ENCODE data around the gene AGO3.

AGO3 gene

GRCh38 chr1:35930593-35931445 lies at the start of gene AGO3:
AGO3 (plus strand) TSS chr1:35931105; CDS start chr1:35931427, 322 bp downstream.
- DNase-seq (ENCODE audit: low read depth): peak; percentile 74
- no peak for TF ChIP-seq CTCF (conservative IDR thresholded peaks at IDR 0.05; ENCODE audit: low read length)
- H3K4me3 ChIP-seq (ENCODE audit: low read length): peak within 1 kb of the TSS; percentile 81

- TF ChIP-seq CTCF (conservative IDR thresholded peaks at IDR 0.05; ENCODE audit: low read length): no peak
- no peak for DNase-seq (ENCODE audit: low read depth)
- H3K4me3 ChIP-seq (ENCODE audit: low read length): no peak overlapping the region
Measured at GRCh38 chr1:35881850-35882273, 49.0 kb upstream of the AGO3 start.

GRCh38 chr1:35882586-35882944 lies 48.3 kb upstream of the AGO3 start:
- H3K4me3 ChIP-seq (ENCODE audit: low read length): peak overlapping the region; percentile 42
- no peak for DNase-seq (ENCODE audit: low read depth)
- TF ChIP-seq CTCF (conservative IDR thresholded peaks at IDR 0.05; ENCODE audit: low read length): no peak

- DNase-seq (ENCODE audit: low read depth): peak; percentile 90
- TF ChIP-seq CTCF (conservative IDR thresholded peaks at IDR 0.05; ENCODE audit: low read length): peak; percentile 71
- peak within 1 kb of the TSS; percentile 99 for H3K4me3 ChIP-seq (ENCODE audit: low read length)
Measured at GRCh38 chr1:35882945-35883634, 47.8 kb upstream of the AGO3 start, which contains the start of gene AGO1. AGO1 (plus strand) TSS chr1:35883209; CDS start chr1:35883422, 213 bp downstream.

- peak; percentile 22 for DNase-seq (ENCODE audit: low read depth)
- peak overlapping the region; percentile 99 for H3K4me3 ChIP-seq (ENCODE audit: low read length)
- no peak for TF ChIP-seq CTCF (conservative IDR thresholded peaks at IDR 0.05; ENCODE audit: low read length)
Measured at GRCh38 chr1:35883635-35884101, 47.2 kb upstream of the AGO3 start.

- TF ChIP-seq CTCF (conservative IDR thresholded peaks at IDR 0.05; ENCODE audit: low read length): no peak
- DNase-seq (ENCODE audit: low read depth): no peak
- no peak overlapping the region for H3K4me3 ChIP-seq (ENCODE audit: low read length)
Measured at GRCh38 chr1:35884934-35885333, 46.0 kb upstream of the AGO3 start.
